Lower lobe of right lung (tissue), 2 donors: ENCODE measurements around the gene ECEL1. TPM values are rescaled to one million over a fixed set of nuclear protein-coding genes. Genes with fewer than 3 reads are reported as not detected.
"Not testable (repeated sequence)": the region's sequence is repeated elsewhere in the genome, so short reads cannot be mapped to it uniquely, and the experiment has no call there.

Source experiments
- ATAC-seq, 2 donors: fragments of 200-7000 bp; cut with Tn5 transposase; one replicate each; pipeline ENCODE4 v1.9.1; 2020 to 2022; ENCODE audit warnings: mild to moderate bottlenecking in 2 of 2, moderate library complexity in 2 of 2
- DNase-seq: peaks from one replicate; pipeline ENCODE4 v3.0.0-alpha.2; 2020
- H3K27ac ChIP-seq: fragments of 200-600 bp; one replicate; pipeline ENCODE4 v1.8.0; 2022
- H3K27me3 ChIP-seq: fragments of 200-600 bp; one replicate; pipeline ENCODE4 v1.8.0; 2022; ENCODE audit warnings: low read depth
- H3K36me3 ChIP-seq: fragments of 200-600 bp; one replicate; pipeline ENCODE4 v1.8.0; 2022; ENCODE audit warnings: mild to moderate bottlenecking
- H3K4me1 ChIP-seq: fragments of 200-600 bp; one replicate; pipeline ENCODE4 v1.8.0; 2022
- H3K4me3 ChIP-seq: fragments of 200-600 bp; one replicate; pipeline ENCODE4 v1.8.0; 2022; ENCODE audit warnings: mild to moderate bottlenecking
- H3K9me3 ChIP-seq: fragments of 200-600 bp; one replicate; pipeline ENCODE4 v1.8.0; 2022
- CTCF ChIP-seq: fragments of 200-600 bp; IDR thresholded peaks from one replicate; pipeline ENCODE4 v1.8.0; 2022; ENCODE audit warnings: antibody characterized with exemption, mild to moderate bottlenecking
- intact Hi-C: fragments of 100-400 bp; cut with DNase I; formaldehyde crosslinking; loops from one replicate; pipeline ENCODE4 v1.11.0; 2022
- long read RNA-seq: library from polyadenylated mRNA; unstranded; transcript quantifications from one replicate; pipeline ENCODE4 v2.0.0, GENCODE V29; 2021
- total RNA-seq: library from RNA; stranded (reverse); fragmentation: NEBNext Ultra II Directional; extraction: Animal tissue kit (Norgen Biotek cat#: 25700); gene quantifications from one replicate; pipeline ENCODE4 v1.2.1, GENCODE V29; 2021
- donor health status: DM: no; HTN: yes; CAD: no; lungs with severe emphysema.

Gene ECEL1
- 1.0 TPM for total RNA-seq
- long read RNA-seq, partial matches to known transcripts: 2 of 2 reads
- long read RNA-seq, other reads (novel, unspliced or antisense): 0 of 2 reads

GRCh38 chr2:232487385-232488096 lies at the start of gene ECEL1:
Gene ECEL1 (minus strand): TSS chr2:232487834. CDS start chr2:232486653, 1,181 bp downstream.
- Histone ChIP-seq H3K27me3 (peaks cover 75% of the 10 kb centered on the region), H3K36me3 (no peaks in the 10 kb centered on the region), H3K4me3 (peak within 1 kb of the TSS; percentile 11), H3K27ac (no peak within 1 kb of the TSS), H3K4me1 (peaks cover 8% of the 10 kb centered on the region), H3K9me3 (no peaks in the 10 kb centered on the region)
- DNase-seq: no peak
- no peak for ATAC-seq
- no peak for TF ChIP-seq CTCF
- intact Hi-C loops: no loop called here

GRCh38 chr2:232537079-232537478 lies 49.4 kb upstream of the ECEL1 start:
- ATAC-seq (peak in 1 of 2 donors; percentile 24), DNase-seq (peak; percentile 54)
- intact Hi-C loops: no loop called here
- Histone ChIP-seq H3K4me3 (no peak overlapping the region), H3K27ac (no peak overlapping the region), H3K27me3 (peaks cover 5% of the 10 kb centered on the region), H3K36me3 (no peaks in the 10 kb centered on the region), H3K9me3 (no peaks in the 10 kb centered on the region), H3K4me1 (no peaks in the 10 kb centered on the region)
- TF ChIP-seq CTCF: peak; percentile 37

- intact Hi-C loops: no loop called here
Measured at GRCh38 chr2:232535761-232536530, 48.3 kb upstream of the ECEL1 start.

GRCh38 chr2:232534940-232535651 lies 47.5 kb upstream of the ECEL1 start:
- TF ChIP-seq CTCF: no peak

More at GRCh38 chr2:232535761-232536530, 48.3 kb upstream of the ECEL1 start:
- no peaks in the 10 kb centered on the region for H3K4me1 ChIP-seq
- TF ChIP-seq CTCF: no peak
- no peak overlapping the region for H3K4me3 ChIP-seq
- no peak for ATAC-seq
- no peak for DNase-seq
- no peaks in the 10 kb centered on the region for H3K9me3 ChIP-seq
- H3K36me3 ChIP-seq: no peaks in the 10 kb centered on the region
- H3K27me3 ChIP-seq: peaks cover 5% of the 10 kb centered on the region
- H3K27ac ChIP-seq: no peak overlapping the region

GRCh38 chr2:232533944-232534710 lies 46.5 kb upstream of the ECEL1 start:
- DNase-seq (peak; percentile 36), ATAC-seq (no peak)
- peaks cover 13% of the 10 kb centered on the region for H3K27me3 ChIP-seq
- H3K9me3 ChIP-seq: no peaks in the 10 kb centered on the region
- H3K4me3 ChIP-seq: no peak overlapping the region
- H3K27ac ChIP-seq: no peak overlapping the region
- no peaks in the 10 kb centered on the region for H3K4me1 ChIP-seq
- intact Hi-C loops: no loop called here
- H3K36me3 ChIP-seq: no peaks in the 10 kb centered on the region
- no peak for TF ChIP-seq CTCF

More at GRCh38 chr2:232534940-232535651, 47.5 kb upstream of the ECEL1 start:
- H3K9me3 ChIP-seq: no peaks in the 10 kb centered on the region
- intact Hi-C loops: no loop called here
- H3K27ac ChIP-seq: no peak overlapping the region
- ATAC-seq (peak in 1 of 2 donors; percentile 5), DNase-seq (peak; percentile 35)
- no peaks in the 10 kb centered on the region for H3K36me3 ChIP-seq
- H3K4me3 ChIP-seq: no peak overlapping the region
- H3K4me1 ChIP-seq: no peaks in the 10 kb centered on the region
- H3K27me3 ChIP-seq: peaks cover 9% of the 10 kb centered on the region

- peaks cover 11% of the 10 kb centered on the region for H3K27me3 ChIP-seq
- DNase-seq: peak; percentile 35
- H3K36me3 ChIP-seq, H3K4me3 ChIP-seq, intact Hi-C loops, ATAC-seq, H3K27ac ChIP-seq, H3K9me3 ChIP-seq, H3K4me1 ChIP-seq: not testable (repeated sequence)
Measured at GRCh38 chr2:232532821-232533220, 45.2 kb upstream of the ECEL1 start.
